Neural progenitor cell (in vitro differentiated cells): Measurements from ENCODE around the gene MRPL11.

Experiments
- EZH2 ChIP-seq: fragments of 200-600 bp; sonication (generic); IDR thresholded peaks from 2 replicates; pipeline ENCODE4 v1.6.1; 2017; ENCODE audit warnings: antibody characterized with exemption, mild to moderate bottlenecking, moderate library complexity
- TF ChIP-seq, protein P1 (sequence below): fragments of 200-600 bp; sonication (generic); IDR thresholded peaks from 2 replicates; pipeline ENCODE4 v1.5.1; 2017; ENCODE audit warnings: antibody characterized with exemption, mild to moderate bottlenecking

DNA sequence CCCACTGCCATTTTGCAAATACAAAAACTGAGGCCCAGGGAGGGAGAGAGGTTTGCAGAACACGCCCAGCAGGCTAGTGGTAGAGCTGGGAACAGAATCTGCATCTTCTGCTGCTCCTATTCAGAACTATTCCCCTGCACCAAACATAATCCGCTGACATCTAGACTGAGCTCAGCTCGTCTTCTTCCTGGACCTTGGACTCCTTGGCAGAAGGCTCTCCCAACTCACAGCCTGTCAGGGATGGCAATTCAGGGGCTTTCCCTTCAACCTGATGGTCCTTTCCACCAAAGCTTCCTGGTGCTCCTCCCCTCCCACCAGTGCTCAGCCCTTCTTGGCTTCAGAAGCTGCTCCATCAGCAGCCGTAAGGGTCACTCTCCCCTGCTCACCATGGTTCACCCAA, 27.3 kb downstream of the MRPL11 start:
- TF ChIP-seq, protein P1, sequence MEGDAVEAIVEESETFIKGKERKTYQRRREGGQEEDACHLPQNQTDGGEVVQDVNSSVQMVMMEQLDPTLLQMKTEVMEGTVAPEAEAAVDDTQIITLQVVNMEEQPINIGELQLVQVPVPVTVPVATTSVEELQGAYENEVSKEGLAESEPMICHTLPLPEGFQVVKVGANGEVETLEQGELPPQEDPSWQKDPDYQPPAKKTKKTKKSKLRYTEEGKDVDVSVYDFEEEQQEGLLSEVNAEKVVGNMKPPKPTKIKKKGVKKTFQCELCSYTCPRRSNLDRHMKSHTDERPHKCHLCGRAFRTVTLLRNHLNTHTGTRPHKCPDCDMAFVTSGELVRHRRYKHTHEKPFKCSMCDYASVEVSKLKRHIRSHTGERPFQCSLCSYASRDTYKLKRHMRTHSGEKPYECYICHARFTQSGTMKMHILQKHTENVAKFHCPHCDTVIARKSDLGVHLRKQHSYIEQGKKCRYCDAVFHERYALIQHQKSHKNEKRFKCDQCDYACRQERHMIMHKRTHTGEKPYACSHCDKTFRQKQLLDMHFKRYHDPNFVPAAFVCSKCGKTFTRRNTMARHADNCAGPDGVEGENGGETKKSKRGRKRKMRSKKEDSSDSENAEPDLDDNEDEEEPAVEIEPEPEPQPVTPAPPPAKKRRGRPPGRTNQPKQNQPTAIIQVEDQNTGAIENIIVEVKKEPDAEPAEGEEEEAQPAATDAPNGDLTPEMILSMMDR: no peak
- no peak for TF ChIP-seq EZH2
